Right ventricle myocardium superior (tissue), 1 donor: ENCODE measurements around the gene AKAP1. TPM values are rescaled to one million over a fixed set of nuclear protein-coding genes. Genes with fewer than 3 reads are reported as not detected.

Source experiments
- total RNA-seq: library from RNA; stranded (reverse); fragmentation: NEBNext Ultra II Directional; extraction: Animal tissue kit (Norgen Biotek cat#: 25700); gene quantifications from one replicate; pipeline ENCODE4 v1.2.1, GENCODE V29; 2021
- donor health status: DM: no; HTN: yes; CAD: no; lungs with severe emphysema.

Gene AKAP1
- total RNA-seq, 1 donor from 2014 or later: 228 TPM

Other genes starting within 250 kb of the AKAP1 start
- gene TRIM25, start 171.2 kb upstream of the AKAP1 start, total RNA-seq: 15.4 TPM
- gene COIL, start 124.2 kb upstream of the AKAP1 start, total RNA-seq: 8.0 TPM
- 88.4 TPM for gene SCPEP1, start 107.1 kb upstream of the AKAP1 start, total RNA-seq
- 110 TPM for gene MSI2, start 171.3 kb downstream of the AKAP1 start, total RNA-seq